ENCODE results near the gene C12orf57. TPM values are rescaled to one million over a fixed set of nuclear protein-coding genes. Genes with fewer than 3 reads are reported as not detected.

Gene C12orf57
- total and polyA plus RNA-seq, 8 donors, result 155 to 621 (median 430) TPM

GRCh38 chr12:6965026-6965661 is 21.3 kb downstream of the C12orf57 start:
- Histone ChIP-seq H3K4me1 (peaks cover 69 to 90% (median 83%) of the 10 kb centered on the region in 4 donors), H3K27ac (peak overlapping the region; percentile 93 to 97 (median 96)), H3K27me3 (no peaks in the 10 kb centered on the region), H3K36me3 (peaks cover 38 to 46% (median 44%) of the 10 kb centered on the region in 4 donors), H3K4me3 (peak overlapping the region; percentile 47 to 68 (median 58)), H3K9me3 (no peaks in the 10 kb centered on the region)
- WGBS, 5 donors, result 13 to 20% (median 14%) methylated on average over 12 of the region's 12 CpGs
- peak; percentile 91 to 97 for DNase-seq
- intact Hi-C loops (cut with DNase I; ENCODE audit: low total_unique reads), result no loop called here
- TF ChIP-seq EP300 (IDR thresholded peaks at IDR 0.05) (no peak), CTCF (IDR thresholded peaks at IDR 0.05) (peak in 5 of 7 experiments; percentile 89 to 95 (median 90)), POLR2A (IDR thresholded peaks at IDR 0.05) (peak in 1 of 4 donors; percentile 14), POLR2AphosphoS5 (IDR thresholded peaks at IDR 0.05) (peak; percentile 45 to 92 (median 54))

GRCh38 chr12:6965714-6966113 is 21.9 kb downstream of the C12orf57 start:
- TF ChIP-seq POLR2A (IDR thresholded peaks at IDR 0.05) (no peak), EP300 (IDR thresholded peaks at IDR 0.05) (no peak), POLR2AphosphoS5 (IDR thresholded peaks at IDR 0.05) (no peak), CTCF (IDR thresholded peaks at IDR 0.05) (no peak)
- Histone ChIP-seq H3K4me3 (peak overlapping the region in 1 of 4 donors; percentile 62), H3K27me3 (no peaks in the 10 kb centered on the region), H3K27ac (peak overlapping the region in 4 of 5 donors; percentile 93 to 97 (median 96)), H3K4me1 (peaks cover 63 to 84% (median 79%) of the 10 kb centered on the region in 4 donors), H3K9me3 (no peaks in the 10 kb centered on the region), H3K36me3 (peaks cover 37 to 46% (median 39%) of the 10 kb centered on the region in 4 donors)
- 48 to 64% (median 57%) methylated on average over 4 of the region's 4 CpGs for WGBS, 5 donors
- DNase-seq, result no peak
- intact Hi-C loops (cut with DNase I; ENCODE audit: low total_unique reads), result no loop called here

- H3K27ac ChIP-seq, result peak overlapping the region in 3 of 5 donors; percentile 94 to 96 (median 94)
- TF ChIP-seq POLR2A (IDR thresholded peaks at IDR 0.05) (no peak), CTCF (IDR thresholded peaks at IDR 0.05) (no peak), POLR2AphosphoS5 (IDR thresholded peaks at IDR 0.05) (no peak), EP300 (IDR thresholded peaks at IDR 0.05) (no peak)
- H3K36me3 ChIP-seq, result peaks cover 37 to 46% (median 39%) of the 10 kb centered on the region in 4 donors
- H3K9me3 ChIP-seq, result no peaks in the 10 kb centered on the region
- intact Hi-C loops (cut with DNase I; ENCODE audit: low total_unique reads), result no loop called here
- WGBS, 5 donors, result 47 to 65% (median 52%) methylated on average over 7 of the region's 7 CpGs
- no peaks in the 10 kb centered on the region for H3K27me3 ChIP-seq
- no peak overlapping the region for H3K4me3 ChIP-seq
- H3K4me1 ChIP-seq, result peaks cover 57 to 79% (median 75%) of the 10 kb centered on the region in 4 donors
- no peak for DNase-seq
Measured at GRCh38 chr12:6966351-6966750, 22.5 kb downstream of the C12orf57 start.

GRCh38 chr12:6967651-6968100 is 23.9 kb downstream of the C12orf57 start:
- Histone ChIP-seq H3K4me3 (no peak overlapping the region), H3K36me3 (peaks cover 37 to 46% (median 39%) of the 10 kb centered on the region in 4 donors), H3K27ac (peak overlapping the region; percentile 15 to 96 (median 94)), H3K4me1 (peaks cover 48 to 79% (median 73%) of the 10 kb centered on the region in 4 donors), H3K9me3 (no peaks in the 10 kb centered on the region), H3K27me3 (no peaks in the 10 kb centered on the region)
- intact Hi-C loops (cut with DNase I; ENCODE audit: low total_unique reads), result no loop called here
- TF ChIP-seq CTCF (IDR thresholded peaks at IDR 0.05) (no peak), POLR2AphosphoS5 (IDR thresholded peaks at IDR 0.05) (no peak), EP300 (IDR thresholded peaks at IDR 0.05) (no peak), POLR2A (IDR thresholded peaks at IDR 0.05) (no peak)
- peak in 1 of 2 donors; percentile 9 for DNase-seq
- 45 to 74% (median 60%) methylated on average over 10 of the region's 10 CpGs for WGBS, 5 donors
